ENCODE data around the gene GREB1L.
A peak's percentile ranks its signal among the peaks of the same experiment; 100 is the strongest.

GREB1L gene

DNA sequence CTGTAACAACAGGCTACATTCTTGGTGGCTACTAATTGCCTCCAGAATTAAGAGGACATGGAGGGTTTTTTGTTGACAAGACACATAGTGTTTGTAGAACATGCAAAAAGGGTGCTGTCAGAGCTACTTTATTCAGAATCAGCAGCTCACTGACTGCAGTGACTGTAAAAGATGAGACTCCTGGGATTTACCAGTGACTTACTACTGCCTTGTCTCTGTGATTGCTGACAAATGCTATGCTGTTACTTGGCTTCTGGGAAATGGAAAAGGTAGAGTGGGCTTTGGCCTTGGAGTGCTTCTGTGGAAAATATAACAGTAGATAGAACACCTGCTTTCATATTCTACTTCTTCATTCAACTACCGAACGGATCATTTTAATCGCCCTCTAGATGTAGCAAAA lies 47.8 kb downstream of the GREB1L start:
- DNase-seq: no peak
- Mint-ChIP-seq H3K4me1 (peaks cover 47% of the 10 kb centered on the region), H3K36me3 (ENCODE audit: low read depth) (peaks cover 24% of the 10 kb centered on the region), H3K27me3 (ENCODE audit: low read depth, poor library complexity) (no peaks in the 10 kb centered on the region), H3K27ac (peak overlapping the region; percentile 43), H3K9me3 (no peaks in the 10 kb centered on the region), H3K4me3 (no peak overlapping the region)
- TF ChIP-seq CTCF (IDR thresholded peaks at IDR 0.05): no peak

- H3K9me3 Mint-ChIP-seq: no peaks in the 10 kb centered on the region
- H3K27ac Mint-ChIP-seq: peak overlapping the region; percentile 8
- H3K36me3 Mint-ChIP-seq (ENCODE audit: low read depth): peaks cover 29% of the 10 kb centered on the region
- H3K4me3 Mint-ChIP-seq: no peak overlapping the region
- no peaks in the 10 kb centered on the region for H3K27me3 Mint-ChIP-seq (ENCODE audit: low read depth, poor library complexity)
- peaks cover 51% of the 10 kb centered on the region for H3K4me1 Mint-ChIP-seq
- no peak for TF ChIP-seq CTCF (IDR thresholded peaks at IDR 0.05)
- DNase-seq: no peak
Measured at GRCh38 chr18:21291106-21291505, 49.1 kb downstream of the GREB1L start.

- Mint-ChIP-seq H3K27ac (no peak overlapping the region), H3K4me3 (no peak overlapping the region), H3K36me3 (ENCODE audit: low read depth) (peaks cover 19% of the 10 kb centered on the region), H3K4me1 (peaks cover 54% of the 10 kb centered on the region), H3K27me3 (ENCODE audit: low read depth, poor library complexity) (no peaks in the 10 kb centered on the region), H3K9me3 (no peaks in the 10 kb centered on the region)
- no peak for TF ChIP-seq CTCF (IDR thresholded peaks at IDR 0.05)
- DNase-seq: no peak
Measured at GRCh38 chr18:21293479-21293878, 51.4 kb downstream of the GREB1L start.

DNA sequence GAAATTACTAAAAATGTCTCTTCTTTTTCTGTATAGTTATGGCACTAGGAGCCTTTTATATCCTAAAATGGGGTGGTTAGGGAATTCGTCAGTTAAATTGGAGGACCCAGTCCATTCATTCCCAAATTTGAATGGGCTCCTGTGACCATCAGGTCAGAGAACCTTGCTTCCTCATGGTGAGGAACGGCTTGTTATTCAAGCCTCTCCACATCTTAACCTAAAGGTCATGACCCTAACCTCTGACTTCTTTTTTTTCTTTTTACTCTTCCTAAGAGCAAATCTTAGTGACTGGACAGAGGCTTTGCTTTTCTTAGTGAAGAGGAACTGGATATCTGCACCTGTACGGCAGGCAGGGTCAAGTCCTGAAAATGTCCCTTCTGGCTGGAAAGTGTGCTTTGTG lies 53.1 kb downstream of the GREB1L start:
- Mint-ChIP-seq H3K4me1 (peaks cover 64% of the 10 kb centered on the region), H3K4me3 (no peak overlapping the region), H3K27ac (peak overlapping the region; percentile 96), H3K27me3 (ENCODE audit: low read depth, poor library complexity) (no peaks in the 10 kb centered on the region), H3K9me3 (no peaks in the 10 kb centered on the region), H3K36me3 (ENCODE audit: low read depth) (peaks cover 13% of the 10 kb centered on the region)
- no peak for TF ChIP-seq CTCF (IDR thresholded peaks at IDR 0.05)
- DNase-seq: no peak

DNA sequence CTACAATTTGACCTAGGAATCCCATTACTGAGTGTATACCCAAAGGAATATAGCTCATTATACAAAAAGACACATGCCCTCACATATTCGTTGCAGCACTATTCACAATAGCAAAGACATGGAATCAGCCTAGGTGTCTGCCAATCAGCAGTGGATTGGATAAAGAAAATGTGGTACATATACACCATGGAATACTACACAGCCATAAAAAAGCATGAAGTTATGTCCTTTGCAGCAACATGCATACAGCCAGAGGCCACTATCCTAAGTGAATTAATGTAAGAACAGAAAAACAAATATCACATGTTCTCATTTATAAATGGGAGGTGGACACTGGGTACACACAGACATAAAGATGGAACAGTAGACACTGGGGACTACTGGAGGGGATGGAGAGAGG lies 54.0 kb downstream of the GREB1L start:
- TF ChIP-seq CTCF (IDR thresholded peaks at IDR 0.05): no peak
- Mint-ChIP-seq H3K9me3 (no peaks in the 10 kb centered on the region), H3K27ac (no peak overlapping the region), H3K27me3 (ENCODE audit: low read depth, poor library complexity) (no peaks in the 10 kb centered on the region), H3K4me1 (peaks cover 70% of the 10 kb centered on the region), H3K36me3 (ENCODE audit: low read depth) (peaks cover 8% of the 10 kb centered on the region), H3K4me3 (no peak overlapping the region)
- no peak for DNase-seq

DNA sequence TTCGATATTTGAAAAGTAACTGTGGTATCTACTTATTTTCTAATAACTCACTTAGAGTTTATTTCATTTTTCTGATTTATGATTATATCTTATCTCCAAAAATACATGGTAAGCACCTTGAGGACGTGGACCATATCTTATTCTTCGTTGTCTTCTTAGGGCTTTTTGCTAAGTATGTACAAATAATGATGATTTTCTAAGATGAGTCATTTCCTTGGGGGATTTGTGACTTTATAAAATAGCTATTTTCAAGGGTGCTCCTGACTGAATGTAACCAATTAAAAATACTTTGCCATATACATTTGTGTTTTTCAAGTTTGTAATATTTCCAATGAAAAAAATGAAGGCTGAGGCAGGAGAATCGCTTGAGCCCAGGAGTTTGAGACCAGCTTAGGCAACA lies 56.3 kb downstream of the GREB1L start:
- peak overlapping the region; percentile 96 for H3K27ac Mint-ChIP-seq
- TF ChIP-seq CTCF (IDR thresholded peaks at IDR 0.05): no peak
- H3K36me3 Mint-ChIP-seq (ENCODE audit: low read depth): peaks cover 5% of the 10 kb centered on the region
- no peaks in the 10 kb centered on the region for H3K9me3 Mint-ChIP-seq
- H3K4me1 Mint-ChIP-seq: peaks cover 72% of the 10 kb centered on the region
- H3K4me3 Mint-ChIP-seq: peak overlapping the region; percentile 10
- H3K27me3 Mint-ChIP-seq (ENCODE audit: low read depth, poor library complexity): no peaks in the 10 kb centered on the region
- no peak for DNase-seq
